ENCODE data around the gene ITPKC. TPM values are rescaled to one million over a fixed set of nuclear protein-coding genes. Genes with fewer than 3 reads are reported as not detected.

ITPKC gene
- polyA plus RNA-seq, 1 of the 3 experiments (the other 2 are of a cell fraction), result 6.3 TPM

GRCh38 chr19:40693896-40694295 is 23.0 kb upstream of the ITPKC start:
- no peaks in the 10 kb centered on the region for H3K27me3 ChIP-seq (ENCODE audit: insufficient read depth)
- peaks cover 5% of the 10 kb centered on the region for H4K20me1 ChIP-seq (ENCODE audit: insufficient read depth)
- H3K79me2 ChIP-seq (ENCODE audit: insufficient read depth), result peaks cover 15% of the 10 kb centered on the region
- H3K4me2 ChIP-seq, result no peak overlapping the region
- peaks cover 9 to 18% of the 10 kb centered on the region in 2 experiments; a peak in 2 of 4 replicates for H3K4me1 ChIP-seq (ENCODE audit: control insufficient read depth in 1 of 2, insufficient read depth in 2 of 2, low read depth in 1 of 2, low read length in 1 of 2)
- peaks cover 5 to 24% of the 10 kb centered on the region in 2 experiments for H3K36me3 ChIP-seq (replicated peaks in 1 of 2; ENCODE audit: control insufficient read depth in 1 of 2, insufficient read depth in 2 of 2, low read length in 1 of 2)
- no peak overlapping the region for H3K27ac ChIP-seq (ENCODE audit: low read depth in 2 of 2, low read length in 1 of 2)
- H3K9me3 ChIP-seq, result no peaks in the 10 kb centered on the region
- ChIA-PET POLR2A (no interaction called here), CTCF (no interaction called here)
- peaks cover 6% of the 10 kb centered on the region for H3F3A ChIP-seq (replicated peaks; ENCODE audit: insufficient read depth)
- H3K4me3 ChIP-seq (ENCODE audit: low read depth in 2 of 2, low read length in 1 of 2), result no peak overlapping the region
- DNase-seq, result no peak
- no peak overlapping the region for H3K9ac ChIP-seq
- WGBS (ENCODE audit: low lambda C conversion rate), result 88% methylated on average over 4 of the region's 4 CpGs
- TF ChIP-seq USF2 (IDR thresholded peaks at IDR 0.05; ENCODE audit: borderline replicate concordance, low read depth, low read length) (no peak), JUND (IDR thresholded peaks at IDR 0.05) (no peak), REST (IDR thresholded peaks at IDR 0.05; ENCODE audit: low read depth, low read length) (no peak), RCOR1 (IDR thresholded peaks at IDR 0.05; ENCODE audit: low read length) (no peak), TAF1 (IDR thresholded peaks at IDR 0.05; ENCODE audit: borderline replicate concordance, low read depth, low read length) (no peak), RFX5 (IDR thresholded peaks at IDR 0.05; ENCODE audit: low read length) (no peak), POLR2AphosphoS5 (IDR thresholded peaks at IDR 0.05; ENCODE audit: low read depth, low read length) (no peak), FOXM1 (IDR thresholded peaks at IDR 0.05; ENCODE audit: low read depth) (no peak), TEAD4 (IDR thresholded peaks at IDR 0.05; ENCODE audit: borderline replicate concordance, insufficient read depth) (no peak), MXI1 (IDR thresholded peaks at IDR 0.05; ENCODE audit: low read depth, low read length) (no peak), FOXJ3 (CRISPR knock-in tag; IDR thresholded peaks at IDR 0.05) (no peak), RAD21 (IDR thresholded peaks at IDR 0.05; ENCODE audit: low read length) (no peak), GATA2 (CRISPR knock-in tag; IDR thresholded peaks at IDR 0.05) (no peak), SMC3 (IDR thresholded peaks at IDR 0.05; ENCODE audit: low read depth, low read length) (no peak), IRF3 (IDR thresholded peaks at IDR 0.05; ENCODE audit: low read depth, low read length) (no peak), TCF12 (IDR thresholded peaks at IDR 0.05) (no peak), FOSL2 (IDR thresholded peaks at IDR 0.05; ENCODE audit: borderline replicate concordance, low read depth) (no peak), RXRA (IDR thresholded peaks at IDR 0.05; ENCODE audit: borderline replicate concordance, low read depth) (no peak)
- H3K9me2 ChIP-seq, result no peaks in the 10 kb centered on the region
- no peak overlapping the region for H2AFZ ChIP-seq (ENCODE audit: low read depth)

Data from SK-N-SH (cell line).